HFFc6 (cell line): ENCODE measurements around the gene RGS3. TPM values are rescaled to one million over a fixed set of nuclear protein-coding genes. Genes with fewer than 3 reads are reported as not detected.

Experiments used
- DNase-seq: peaks from one replicate; pipeline ENCODE4 v3.0.0-alpha.2; 2018
- H3K27ac Mint-ChIP-seq: 2 replicates; pipeline ENCODE4 v1.8.0; 2020; ENCODE audit warnings: mild to moderate bottlenecking, mixed read lengths
- H3K27me3 Mint-ChIP-seq: 2 replicates; pipeline ENCODE4 v1.8.0; 2021; ENCODE audit warnings: mild to moderate bottlenecking, moderate library complexity, mixed read lengths; ENCODE audit not compliant: insufficient read depth
- H3K36me3 Mint-ChIP-seq: 2 replicates; pipeline ENCODE4 v1.8.0; 2021; ENCODE audit warnings: low read depth, mixed read lengths
- H3K4me1 Mint-ChIP-seq: 2 replicates; pipeline ENCODE4 v1.8.0; 2020; ENCODE audit warnings: low read depth, mixed read lengths
- H3K4me3 Mint-ChIP-seq: 2 replicates; pipeline ENCODE4 v1.8.0; 2020; ENCODE audit warnings: mild to moderate bottlenecking, moderate library complexity, mixed read lengths
- H3K9me3 Mint-ChIP-seq: 2 replicates; pipeline ENCODE4 v1.8.0; 2020; ENCODE audit warnings: mild to moderate bottlenecking, mixed read lengths
- CTCF ChIP-seq: fragments of 200-600 bp; sonication (generic); IDR thresholded peaks from 2 replicates; pipeline ENCODE4 v1.5.0; 2021; ENCODE audit warnings: antibody characterized with exemption, mild to moderate bottlenecking
- total RNA-seq, 6 experiments: library from RNA; stranded (reverse); fragmentation: NEBNext Ultra II Directional; extraction: Animal tissue kit (Norgen Biotek cat#: 25700); gene quantifications; 2 replicates in 1 of 6; 3 replicates in 5 of 6; pipeline ENCODE4 v1.2.3, GENCODE V29; 2021

The RGS3 gene
- total RNA-seq, 6 experiments from 2014 or later = 49.7 to 57.0 (median 52.5) TPM

GRCh38 chr9:113645227-113645977, 181.9 kb downstream of the RGS3 start:
- no peak for TF ChIP-seq CTCF
- no peak for DNase-seq
- no peak overlapping the region for H3K4me3 Mint-ChIP-seq
- H3K4me1 Mint-ChIP-seq = peaks cover 18% of the 10 kb centered on the region
- H3K27ac Mint-ChIP-seq = no peak overlapping the region
- H3K36me3 Mint-ChIP-seq = no peaks in the 10 kb centered on the region; the same call in 1 of the 2 replicates
- H3K27me3 Mint-ChIP-seq = peaks cover 31% of the 10 kb centered on the region
- H3K9me3 Mint-ChIP-seq = peaks cover 4% of the 10 kb centered on the region; the same call in 1 of the 2 replicates

DNA sequence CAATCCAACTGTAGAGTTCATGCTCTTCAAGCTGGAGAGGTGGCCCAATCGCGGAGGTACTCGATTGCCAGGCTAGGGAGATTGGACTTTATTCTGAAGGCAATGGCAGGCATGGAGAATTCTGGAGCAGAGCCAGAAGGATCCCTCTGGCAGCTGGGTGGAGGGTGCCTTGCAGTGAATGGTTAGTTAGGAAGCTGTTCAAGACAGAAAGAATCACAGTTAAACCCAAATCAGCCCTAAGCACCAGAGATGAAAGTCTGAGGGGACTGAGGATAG, 182.4 kb downstream of the RGS3 start:
- Mint-ChIP-seq H3K27me3 (peaks cover 28% of the 10 kb centered on the region), H3K9me3 (peaks cover 4% of the 10 kb centered on the region; the same call in 1 of the 2 replicates), H3K27ac (no peak overlapping the region), H3K4me1 (peaks cover 23% of the 10 kb centered on the region), H3K4me3 (no peak overlapping the region), H3K36me3 (no peaks in the 10 kb centered on the region; the same call in 1 of the 2 replicates)
- no peak for DNase-seq
- TF ChIP-seq CTCF = no peak

DNA sequence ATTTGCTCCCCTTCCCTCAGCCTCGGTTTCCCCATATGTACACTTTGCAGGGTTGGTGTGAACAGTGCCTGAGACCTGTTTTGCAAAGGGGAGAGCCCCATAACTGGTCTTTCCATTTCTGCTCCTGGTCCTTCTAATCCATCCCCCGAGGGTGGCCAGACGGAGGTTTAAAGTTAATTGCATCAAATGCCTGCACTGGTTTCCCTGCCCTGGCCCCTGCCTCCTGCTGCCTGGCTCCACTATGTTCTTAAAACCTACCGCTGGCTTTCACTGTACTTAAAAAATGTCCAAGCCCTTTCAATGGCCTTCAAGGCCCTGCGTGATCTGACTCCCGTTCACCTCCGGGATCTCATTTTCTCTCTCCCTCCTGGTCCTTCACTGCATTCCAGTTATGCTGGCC, 183.0 kb downstream of the RGS3 start:
- H3K36me3 Mint-ChIP-seq = no peaks in the 10 kb centered on the region; the same call in 1 of the 2 replicates
- peaks cover 28% of the 10 kb centered on the region for H3K27me3 Mint-ChIP-seq
- TF ChIP-seq CTCF = no peak
- peaks cover 29% of the 10 kb centered on the region for H3K4me1 Mint-ChIP-seq
- H3K9me3 Mint-ChIP-seq = peaks cover 4% of the 10 kb centered on the region; the same call in 1 of the 2 replicates
- no peak overlapping the region for H3K27ac Mint-ChIP-seq
- DNase-seq = no peak
- H3K4me3 Mint-ChIP-seq = no peak overlapping the region

Other genes with a start within 250 kb of the RGS3 start
- 10 to 100 TPM; 25.2 to 29.8 (median 28.0) TPM for gene FKBP15, start 242.4 kb upstream of the RGS3 start, total RNA-seq
- gene SLC31A1, start 242.2 kb upstream of the RGS3 start, total RNA-seq = 10 to 100 TPM; 31.8 to 39.6 (median 36.7) TPM
- gene CDC26, start 188.2 kb upstream of the RGS3 start, total RNA-seq = 10 to 100 TPM; 27.9 to 37.3 (median 32.9) TPM
- 10 to 100 TPM; 24.5 to 32.8 (median 29.4) TPM for gene PRPF4, start 188.1 kb upstream of the RGS3 start, total RNA-seq
- gene RNF183, start 160.4 kb upstream of the RGS3 start, total RNA-seq = not detected
- gene WDR31, start 123.5 kb upstream of the RGS3 start, total RNA-seq = 1 to 10 TPM in 4 of 6 experiments, under 1 TPM in 2; 0.84 to 1.6 (median 1.0) TPM
- not detected for gene BSPRY, start 114.2 kb upstream of the RGS3 start, total RNA-seq
- 1 to 10 TPM; 3.3 to 4.8 (median 3.8) TPM for gene HDHD3, start 86.7 kb upstream of the RGS3 start, total RNA-seq
- 10 to 100 TPM; 27.8 to 31.0 (median 30.3) TPM for gene ALAD, start 62.4 kb upstream of the RGS3 start, total RNA-seq
- 10 to 100 TPM; 33.7 to 43.9 (median 37.9) TPM for gene POLE3, start 53.1 kb upstream of the RGS3 start, total RNA-seq
- gene C9orf43, start 53.0 kb upstream of the RGS3 start, total RNA-seq = under 1 TPM; 0.27 to 0.73 (median 0.38) TPM